Renal pelvis (tissue), 3 donors: ENCODE results near the gene STUB1. TPM values are rescaled to one million over a fixed set of nuclear protein-coding genes. Genes with fewer than 3 reads are reported as not detected.

ENCODE experiments used
- polyA plus RNA-seq, 3 donors: library from polyadenylated mRNA; unstranded; fragments of 120-200 nt; gene quantifications; one replicate each; pipeline ENCODE4 v1.2.1, GENCODE V29; 2013; ENCODE audit not compliant: insufficient read length in 3 of 3

Gene STUB1
- polyA plus RNA-seq, 3 donors = 109 to 133 (median 128) TPM

Other genes with a start within 250 kb of the STUB1 start
- 10 to 100 TPM; 33.2 to 40.3 (median 36.7) TPM for gene CAPN15, start 152.7 kb upstream of the STUB1 start, polyA plus RNA-seq
- 10 to 100 TPM; 16.0 to 17.8 (median 16.5) TPM for gene PRR35, start 120.0 kb upstream of the STUB1 start, polyA plus RNA-seq
- gene NHLRC4, start 113.4 kb upstream of the STUB1 start, polyA plus RNA-seq = 1 to 10 TPM; 9.0 to 9.6 (median 9.3) TPM
- 10 to 100 TPM; 67.1 to 99.6 (median 85.4) TPM for gene PIGQ, start 110.4 kb upstream of the STUB1 start, polyA plus RNA-seq
- 10 to 100 TPM; 24.5 to 33.9 (median 24.6) TPM for gene RAB40C, start 90.3 kb upstream of the STUB1 start, polyA plus RNA-seq
- 1 to 10 TPM; 2.2 to 2.8 (median 2.3) TPM for gene WFIKKN1, start 49.4 kb upstream of the STUB1 start, polyA plus RNA-seq
- gene METTL26, start 44.1 kb upstream of the STUB1 start, polyA plus RNA-seq = 10 to 100 TPM; 51.4 to 71.5 (median 67.8) TPM
- gene MCRIP2, start 38.6 kb upstream of the STUB1 start, polyA plus RNA-seq = 10 to 100 TPM; 25.5 to 27.4 (median 25.7) TPM
- 10 to 100 TPM; 44.3 to 67.4 (median 52.0) TPM for gene WDR90, start 31.0 kb upstream of the STUB1 start, polyA plus RNA-seq
- 100 to 1,000 TPM in 1 of 3 donors, 10 to 100 TPM in 2; 85.9 to 117 (median 97.9) TPM for gene RHOT2, start 12.3 kb upstream of the STUB1 start, polyA plus RNA-seq
- 1 to 10 TPM; 1.6 to 2.5 (median 1.8) TPM for gene RHBDL1, start 4.7 kb upstream of the STUB1 start, polyA plus RNA-seq
- 10 to 100 TPM; 75.1 to 80.9 (median 75.2) TPM for gene JMJD8, start 3.9 kb downstream of the STUB1 start, polyA plus RNA-seq
- 10 to 100 TPM; 14.6 to 16.3 (median 15.4) TPM for gene WDR24, start 10.0 kb downstream of the STUB1 start, polyA plus RNA-seq
- 1 to 10 TPM; 1.1 to 2.8 (median 1.9) TPM for gene FBXL16, start 25.4 kb downstream of the STUB1 start, polyA plus RNA-seq
- 10 to 100 TPM in 2 of 3 donors, 1 to 10 TPM in 1; 7.3 to 16.0 (median 12.8) TPM for gene METRN, start 34.7 kb downstream of the STUB1 start, polyA plus RNA-seq
- gene ANTKMT, start 40.7 kb downstream of the STUB1 start, polyA plus RNA-seq = 10 to 100 TPM; 18.9 to 24.3 (median 22.5) TPM
- gene CCDC78, start 46.0 kb downstream of the STUB1 start, polyA plus RNA-seq = 1 to 10 TPM; 2.5 to 4.8 (median 3.6) TPM
- 1 to 10 TPM; 4.6 to 8.5 (median 4.8) TPM for gene HAGHL, start 46.7 kb downstream of the STUB1 start, polyA plus RNA-seq
- gene CIAO3, start 60.6 kb downstream of the STUB1 start, polyA plus RNA-seq = 10 to 100 TPM; 27.1 to 34.9 (median 27.3) TPM
- 10 to 100 TPM; 12.9 to 21.3 (median 17.4) TPM for gene MSLN, start 80.3 kb downstream of the STUB1 start, polyA plus RNA-seq
- gene RPUSD1, start 108.0 kb downstream of the STUB1 start, polyA plus RNA-seq = 10 to 100 TPM; 13.5 to 19.3 (median 18.6) TPM
- 10 to 100 TPM; 31.8 to 34.3 (median 32.0) TPM for gene CHTF18, start 108.2 kb downstream of the STUB1 start, polyA plus RNA-seq
- gene GNG13, start 120.3 kb downstream of the STUB1 start, polyA plus RNA-seq = under 1 TPM; 0.39 to 0.47 (median 0.41) TPM